GM18951 (cell line): ENCODE measurements around the gene SUN1.

ENCODE experiments used
- POLR2A ChIP-seq: IDR thresholded peaks from 4 replicates; pipeline ENCODE4 v1.6.1; 2011; ENCODE audit warnings: mild to moderate bottlenecking; ENCODE audit not compliant: insufficient read length, insufficient read depth; ENCODE audit errors: extremely low read depth
- in situ Hi-C: fragments of 300-500 bp; cut with MboI; formaldehyde crosslinking; loops from one replicate; pipeline ENCODE4 v1.12.0; 2022; ENCODE audit warnings: low sequenced_read_pairs, mixed read lengths, inconsistent platforms; ENCODE audit not compliant: unreplicated experiment

Gene SUN1

DNA sequence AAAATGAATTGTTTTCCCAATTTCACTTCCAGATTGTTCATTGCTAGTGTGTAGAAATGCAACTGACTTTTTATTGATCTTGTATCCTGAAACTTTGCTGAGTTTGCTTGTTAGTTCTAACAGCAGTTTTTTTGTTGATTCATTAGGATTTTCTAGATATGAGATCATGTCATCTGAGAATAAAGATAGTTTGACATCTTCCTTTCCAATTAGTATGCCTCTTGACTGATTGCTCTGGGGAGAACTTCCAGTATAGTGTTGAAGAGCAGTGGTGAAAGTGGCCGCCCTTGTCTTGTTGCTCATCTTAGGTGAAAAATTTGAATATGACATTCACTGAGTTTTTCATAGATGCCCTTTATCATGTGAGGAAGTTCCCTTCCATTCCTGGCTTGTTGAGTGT is 11.9 kb upstream of the SUN1 start:
- no peak for TF ChIP-seq POLR2A
- in situ Hi-C loops = no loop called here

DNA sequence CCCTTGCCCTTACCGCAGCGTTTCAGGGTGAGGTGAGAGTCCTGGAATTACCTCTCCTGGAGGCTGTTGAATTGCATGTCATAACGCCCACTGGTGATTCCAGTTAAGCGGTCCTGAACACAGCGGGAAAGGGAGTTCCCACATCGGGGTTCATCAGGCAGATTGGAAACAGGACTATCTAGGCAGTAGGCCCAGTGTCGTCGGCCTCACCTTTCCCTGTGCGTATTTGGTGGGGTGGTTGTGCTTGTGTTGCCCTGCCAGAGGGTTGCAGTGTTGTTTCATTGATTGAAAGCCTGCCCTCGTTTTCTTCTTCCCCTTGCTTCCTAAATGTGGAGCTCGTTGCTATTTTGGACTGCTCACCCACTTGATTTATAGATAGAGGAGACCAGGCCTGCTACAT is 10.6 kb upstream of the SUN1 start:
- no peak for TF ChIP-seq POLR2A
- in situ Hi-C loops = no loop called here

- TF ChIP-seq POLR2A = no peak
- in situ Hi-C loops = no loop called here
Observed at GRCh38 chr7:822692-823276, 9.5 kb upstream of the SUN1 start.

- no peak for TF ChIP-seq POLR2A
- in situ Hi-C loops = no loop called here
Observed at GRCh38 chr7:823649-824048, 8.6 kb upstream of the SUN1 start.

DNA sequence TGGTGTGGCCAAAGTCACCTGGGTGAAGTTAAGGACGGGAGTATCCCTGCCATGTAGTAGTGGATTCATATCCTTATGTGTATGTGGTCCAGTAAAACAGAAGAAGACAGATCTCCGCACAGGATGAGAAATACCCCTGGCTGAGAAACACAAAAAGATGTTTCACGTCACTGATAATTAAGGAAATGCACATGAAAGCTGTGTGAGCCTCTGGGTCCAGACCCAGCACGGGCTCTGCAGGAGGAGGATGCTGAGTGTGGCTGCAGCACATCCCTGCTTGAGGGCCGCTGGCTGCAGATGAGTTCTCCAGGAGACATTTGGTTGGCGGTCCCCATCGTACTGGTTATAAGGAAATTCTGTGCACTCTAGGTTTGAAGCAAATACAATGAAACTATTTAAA is 8.2 kb upstream of the SUN1 start:
- in situ Hi-C loops = no loop called here
- no peak for TF ChIP-seq POLR2A

- in situ Hi-C loops = no loop called here
- no peak for TF ChIP-seq POLR2A
Observed at GRCh38 chr7:824664-825063, 7.6 kb upstream of the SUN1 start.

DNA sequence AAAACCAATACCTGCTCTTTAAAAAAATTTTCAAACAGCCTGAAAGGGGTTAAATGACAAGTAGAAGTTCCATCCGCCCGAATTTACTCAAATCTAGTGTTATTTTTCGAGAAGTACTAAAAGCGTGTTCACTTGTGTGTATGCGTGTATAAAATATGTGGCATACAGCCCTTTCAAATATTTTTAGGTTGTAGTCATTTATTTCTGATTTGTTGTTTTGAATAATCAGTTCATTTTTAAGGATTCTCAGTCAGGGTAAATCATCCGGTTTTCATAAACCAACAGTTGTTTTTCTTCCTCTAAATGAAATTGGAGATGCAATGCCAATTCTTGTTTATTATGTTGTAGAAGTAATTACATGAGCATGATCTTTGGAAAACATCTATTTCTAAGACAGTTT is 6.9 kb upstream of the SUN1 start:
- in situ Hi-C loops = no loop called here
- TF ChIP-seq POLR2A = no peak

GRCh38 chr7:826230-826917 is 5.9 kb upstream of the SUN1 start:
- in situ Hi-C loops = no loop called here
- TF ChIP-seq POLR2A = no peak

- in situ Hi-C loops = no loop called here
- no peak for TF ChIP-seq POLR2A
Observed at GRCh38 chr7:828793-829561, 3.3 kb upstream of the SUN1 start.

- in situ Hi-C loops = no loop called here
- TF ChIP-seq POLR2A = no peak
Observed at GRCh38 chr7:830069-830468, 2.2 kb upstream of the SUN1 start.

DNA sequence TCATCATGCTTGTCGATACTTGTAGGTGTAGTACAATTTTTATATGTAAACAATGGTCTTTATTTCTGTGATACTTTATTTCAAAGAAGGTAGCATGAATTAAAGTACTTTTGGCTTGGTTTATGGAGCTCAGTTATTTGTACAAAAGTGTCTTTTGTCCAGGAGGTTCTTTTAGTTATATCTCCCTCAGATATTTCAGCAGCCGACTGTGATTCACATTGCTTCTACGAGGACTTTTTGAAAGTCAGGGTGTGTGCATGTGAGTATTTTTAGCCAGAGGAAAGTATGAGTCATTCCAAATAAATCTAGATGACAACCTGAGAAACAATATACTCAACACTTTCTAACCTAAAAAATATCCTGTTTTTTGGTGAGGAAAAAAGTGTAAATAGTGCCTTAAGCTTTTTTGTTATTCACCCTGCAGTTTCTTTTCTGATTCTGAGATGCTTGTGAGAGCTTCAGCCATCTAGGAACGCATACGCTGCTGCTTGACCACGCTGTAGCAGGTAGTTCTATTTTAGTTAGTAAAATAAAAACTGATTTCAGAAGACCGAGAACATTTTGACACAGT is 595 bp upstream of the SUN1 start:
- in situ Hi-C loops = no loop called here
- TF ChIP-seq POLR2A = no peak

DNA sequence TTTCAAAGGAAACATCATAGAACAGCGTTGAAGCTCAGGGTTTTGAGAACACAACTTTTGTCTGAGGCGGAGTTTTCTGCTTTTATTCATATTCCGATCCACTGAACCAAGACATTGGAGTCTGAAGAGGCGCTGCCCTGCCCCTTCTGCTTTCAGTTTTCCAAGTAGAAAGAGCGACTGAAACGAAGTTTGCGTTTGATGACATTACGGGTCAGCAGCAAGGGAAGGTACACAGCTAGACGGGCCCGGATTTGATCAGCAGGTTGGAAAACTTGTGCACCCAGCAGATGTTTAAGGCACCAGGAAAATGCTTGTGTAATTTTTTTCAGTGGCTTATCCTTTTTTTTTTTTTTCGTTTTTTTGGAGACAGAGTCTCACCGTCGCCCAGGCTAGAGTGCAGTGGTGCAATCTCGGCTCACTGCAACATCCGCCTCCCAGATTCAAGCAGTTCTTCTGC is 720 bp downstream of the SUN1 start:
- TF ChIP-seq POLR2A = no peak
- in situ Hi-C loops = no loop called here

DNA sequence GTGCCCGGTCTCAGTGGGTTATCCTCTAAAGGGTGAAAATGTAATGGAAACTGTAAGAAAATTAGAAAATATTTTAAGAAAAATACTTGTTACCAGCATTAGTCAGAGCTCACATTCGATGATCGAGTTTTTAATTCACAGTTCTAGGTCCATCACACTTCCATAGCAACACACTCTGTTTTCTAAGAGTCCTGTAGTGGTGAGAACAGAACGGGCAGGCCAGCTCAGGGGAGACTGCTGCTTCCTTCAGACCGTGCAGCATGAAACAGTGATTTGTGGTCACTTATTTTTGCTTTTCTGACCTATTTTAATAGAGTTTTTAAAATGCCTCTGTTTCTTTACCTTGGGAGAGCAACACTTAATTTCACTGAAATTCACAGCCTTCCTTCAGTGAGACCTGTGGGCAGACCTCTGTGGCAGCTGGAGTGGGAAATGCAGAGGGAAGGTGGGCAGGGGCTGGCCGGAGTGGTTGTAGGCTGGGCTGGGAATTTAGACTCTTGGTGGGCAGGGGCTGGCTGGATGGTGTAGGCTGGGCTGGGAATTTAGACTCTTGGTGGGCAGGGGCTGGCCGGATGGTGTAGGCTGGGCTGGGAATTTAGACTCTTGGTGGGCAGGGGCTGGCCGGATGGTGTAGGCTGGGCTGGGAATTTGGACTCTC is 1.5 kb downstream of the SUN1 start:
- in situ Hi-C loops = no loop called here
- TF ChIP-seq POLR2A = no peak
